NCI-H2029 (cell line): ENCODE data around the gene LRRC27.

Source experiments
- DNase-seq: peaks from one replicate; lab custom pipeline; 2025; lab: John Stamatoyannopoulos, UW

LRRC27 gene

DNA sequence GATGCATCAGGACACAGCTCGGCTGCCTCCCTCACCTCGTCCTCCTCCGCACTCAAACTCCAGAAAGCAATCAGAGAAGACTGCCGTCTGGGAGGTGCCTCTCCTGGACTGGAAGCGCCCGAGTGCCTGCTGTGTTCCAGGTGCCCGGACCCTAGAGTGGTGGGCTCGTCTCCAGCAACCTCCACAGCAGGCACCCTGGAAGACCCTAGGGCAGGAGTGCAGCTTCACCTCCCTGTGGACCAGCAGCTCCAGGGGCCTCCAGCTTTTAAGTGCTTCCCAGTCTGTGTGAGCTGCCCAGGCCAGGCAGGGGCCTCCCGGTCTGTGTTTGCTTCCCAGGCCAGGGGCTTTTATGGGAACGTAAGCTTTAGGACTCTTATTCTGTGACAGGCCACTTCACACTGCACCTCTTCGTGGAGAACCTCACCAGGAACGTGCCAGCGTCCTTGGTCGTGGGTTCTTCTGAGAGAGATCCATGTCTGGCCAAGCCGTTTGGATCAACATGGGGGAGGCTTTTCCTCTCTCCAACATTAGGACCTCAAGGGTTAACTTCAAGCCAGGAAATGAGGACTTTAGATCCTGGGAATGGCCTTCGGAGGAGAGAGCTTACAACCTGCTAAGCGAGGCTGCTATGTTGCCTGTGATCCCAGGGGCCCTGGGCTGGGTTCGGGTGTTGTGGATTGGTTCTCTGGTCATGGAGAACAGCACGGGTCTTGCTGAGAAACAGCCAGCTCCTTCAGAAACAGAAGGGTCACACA lies 59.1 kb downstream of the LRRC27 start:
- no peak for DNase-seq

DNA sequence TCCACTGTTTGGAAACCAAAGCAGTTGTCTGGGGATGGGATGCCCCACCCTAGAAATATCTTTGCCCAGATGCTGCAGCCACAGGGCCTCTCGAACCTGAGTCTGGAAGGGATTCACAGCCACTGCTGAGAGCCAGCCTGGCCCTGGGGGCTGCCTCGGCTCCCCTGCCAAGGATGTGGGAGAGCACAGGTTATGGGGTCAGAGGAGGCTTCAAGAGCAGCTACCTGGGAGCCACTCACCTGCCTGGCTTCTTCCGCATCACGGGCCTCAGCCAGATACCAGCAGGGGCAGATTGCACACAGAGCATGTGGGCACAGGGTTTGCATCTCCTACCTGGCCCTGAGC lies 59.7 kb downstream of the LRRC27 start:
- DNase-seq, result no peak

DNA sequence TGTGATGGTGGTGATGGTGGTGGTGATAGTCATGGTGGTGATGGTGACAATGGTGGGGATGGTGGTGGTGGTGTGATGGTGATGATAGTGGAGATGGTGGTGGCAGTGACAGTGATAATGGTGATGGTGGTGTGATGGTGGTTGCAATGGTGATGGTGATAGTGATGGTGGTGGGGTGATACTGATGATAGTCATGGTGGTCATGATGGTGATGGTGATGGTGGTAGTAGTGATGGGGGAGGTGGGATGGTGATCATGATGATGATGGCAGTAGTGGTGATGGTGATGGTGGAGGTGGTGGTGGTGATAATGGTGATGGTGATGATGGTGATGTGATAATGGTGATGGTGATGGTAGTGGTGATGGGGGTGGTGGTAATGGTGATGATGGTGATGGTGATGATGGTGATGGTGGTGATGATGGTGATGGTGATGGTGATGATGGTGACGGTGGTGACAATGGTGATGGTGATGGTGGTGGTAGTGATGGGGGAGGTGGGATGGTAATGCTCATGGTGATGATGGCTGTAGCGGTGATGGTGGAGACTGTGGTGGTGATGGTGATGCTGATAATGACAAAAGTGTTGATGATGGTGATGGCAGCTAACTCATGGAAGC lies 60.3 kb downstream of the LRRC27 start:
- DNase-seq, result no peak

- DNase-seq, result no peak
Observed at GRCh38 chr10:132392811-132393694, 61.1 kb downstream of the LRRC27 start.

DNA sequence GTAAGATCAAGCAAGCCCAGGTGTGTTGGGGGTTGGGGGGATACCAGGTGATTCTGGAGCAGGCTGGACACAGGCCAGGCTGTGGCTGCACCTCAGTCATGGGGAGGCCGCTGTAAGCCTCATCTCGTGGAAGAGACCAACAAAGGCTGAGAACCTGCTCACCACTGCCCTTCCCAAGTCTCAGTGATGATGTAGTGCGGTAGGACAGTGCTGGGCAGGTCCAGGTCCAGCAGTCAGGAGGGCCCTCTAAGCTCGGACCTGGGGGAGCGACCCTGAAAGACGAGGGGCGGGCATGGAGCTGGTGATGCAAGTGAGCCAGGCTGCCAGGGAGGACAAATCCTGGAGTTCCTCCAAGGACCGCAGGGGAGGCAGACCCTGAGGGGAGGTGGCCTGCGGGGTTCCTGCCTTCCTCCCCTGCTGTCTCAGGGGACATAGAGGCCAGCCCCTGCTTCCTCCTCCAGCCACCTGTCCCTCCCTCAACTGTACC lies 61.7 kb downstream of the LRRC27 start:
- DNase-seq, result no peak

- no peak for DNase-seq
Observed at GRCh38 chr10:132394201-132394811, 62.3 kb downstream of the LRRC27 start.

DNA sequence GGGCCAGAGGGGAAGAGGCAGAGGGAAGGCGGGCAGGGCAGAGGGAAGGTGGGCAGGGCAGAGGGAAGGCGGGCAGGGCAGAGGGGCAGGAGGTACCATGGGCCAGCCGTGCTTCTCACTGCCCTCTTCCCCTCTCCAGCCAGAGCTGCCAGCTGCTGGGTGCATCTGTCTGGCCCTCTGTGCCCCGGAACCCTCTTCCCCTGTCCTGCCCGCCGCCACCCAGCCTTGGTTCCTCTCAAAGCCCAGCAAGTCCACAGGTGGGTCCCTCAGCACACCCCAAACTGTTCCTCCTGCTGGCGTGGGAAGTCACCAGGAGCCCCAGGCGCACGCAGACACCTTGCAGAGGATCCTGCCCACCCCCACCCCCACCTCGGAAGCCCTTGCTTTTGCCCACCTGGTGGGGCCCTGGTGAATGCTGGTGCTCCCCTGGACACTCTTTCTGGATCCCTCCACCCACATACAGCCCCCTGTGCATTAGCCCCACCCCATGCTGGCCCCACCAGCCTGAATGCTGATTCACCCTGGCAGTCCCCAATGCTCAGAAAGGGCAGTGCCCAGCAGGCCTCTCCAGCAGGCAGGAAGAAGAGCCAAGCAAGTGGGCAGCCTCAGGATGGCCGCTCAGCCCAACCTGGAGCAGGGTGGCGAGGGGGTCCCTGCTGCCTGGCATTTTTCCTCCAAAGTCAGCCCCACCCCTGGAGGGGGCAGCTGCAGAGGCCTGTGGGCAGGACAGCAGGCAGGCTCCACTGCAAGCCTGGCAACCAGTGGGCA lies 63.1 kb downstream of the LRRC27 start:
- no peak for DNase-seq

GRCh38 chr10:132395704-132396493 lies 63.9 kb downstream of the LRRC27 start:
- no peak for DNase-seq

DNA sequence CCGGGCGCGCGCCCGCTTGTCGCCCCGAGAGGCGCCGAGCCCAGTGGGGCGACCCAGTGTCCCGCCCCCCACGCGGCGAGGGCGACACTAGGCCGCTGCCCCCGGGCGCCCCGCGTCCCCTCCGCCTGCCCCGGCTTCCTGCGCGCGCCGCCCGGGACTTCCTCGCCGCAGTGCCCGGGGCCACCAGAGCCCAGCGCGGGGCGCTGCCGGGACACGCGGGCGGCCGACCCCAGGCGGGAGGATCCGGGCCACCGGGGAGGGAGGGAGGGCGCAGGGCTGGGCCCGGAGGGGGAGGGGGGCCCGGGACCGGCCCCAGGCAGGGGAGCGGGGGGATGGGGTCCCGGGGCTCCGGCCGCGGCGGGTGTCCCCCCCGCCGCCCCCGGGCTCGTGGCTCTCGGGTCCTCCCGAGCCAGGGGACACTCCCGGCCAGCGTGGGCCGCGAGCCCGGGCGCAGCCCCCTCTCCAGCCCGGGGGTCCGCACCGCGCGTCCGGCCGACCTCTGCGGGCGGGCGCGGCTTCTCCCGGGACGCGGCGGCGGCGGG lies 64.6 kb downstream of the LRRC27 start:
- DNase-seq, result no peak

GRCh38 chr10:132397036-132397541 lies 65.1 kb downstream of the LRRC27 start, which contains the start of gene PWWP2B:
Gene PWWP2B (plus strand): TSS chr10:132397200. CDS start chr10:132397227, 27 bp downstream.
- no peak for DNase-seq

GRCh38 chr10:132397671-132398565 lies 65.9 kb downstream of the LRRC27 start:
- DNase-seq, result no peak

DNA sequence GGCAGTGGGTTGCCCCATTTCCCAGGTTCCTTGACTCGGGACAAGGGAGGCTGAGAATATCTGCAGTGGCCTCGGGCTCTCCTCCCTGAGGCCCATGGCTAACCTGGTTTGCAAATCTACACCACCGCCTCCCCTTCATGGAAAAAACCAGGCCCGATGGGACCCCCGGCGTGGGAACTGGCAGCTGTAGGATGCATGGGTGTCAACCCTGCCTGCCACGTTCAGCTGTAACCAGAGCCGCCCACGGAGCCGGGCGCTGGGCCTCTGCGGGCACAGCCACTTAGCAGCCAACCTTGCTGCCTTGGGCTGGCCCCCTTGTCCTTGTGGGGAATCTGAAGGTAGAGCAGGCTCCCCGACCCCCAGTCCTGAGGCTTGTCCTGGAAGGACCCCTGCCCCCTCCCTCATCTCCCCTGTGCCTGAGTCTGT lies 66.6 kb downstream of the LRRC27 start:
- no peak for DNase-seq

- DNase-seq, result no peak
Observed at GRCh38 chr10:132399117-132400035, 67.4 kb downstream of the LRRC27 start.

DNA sequence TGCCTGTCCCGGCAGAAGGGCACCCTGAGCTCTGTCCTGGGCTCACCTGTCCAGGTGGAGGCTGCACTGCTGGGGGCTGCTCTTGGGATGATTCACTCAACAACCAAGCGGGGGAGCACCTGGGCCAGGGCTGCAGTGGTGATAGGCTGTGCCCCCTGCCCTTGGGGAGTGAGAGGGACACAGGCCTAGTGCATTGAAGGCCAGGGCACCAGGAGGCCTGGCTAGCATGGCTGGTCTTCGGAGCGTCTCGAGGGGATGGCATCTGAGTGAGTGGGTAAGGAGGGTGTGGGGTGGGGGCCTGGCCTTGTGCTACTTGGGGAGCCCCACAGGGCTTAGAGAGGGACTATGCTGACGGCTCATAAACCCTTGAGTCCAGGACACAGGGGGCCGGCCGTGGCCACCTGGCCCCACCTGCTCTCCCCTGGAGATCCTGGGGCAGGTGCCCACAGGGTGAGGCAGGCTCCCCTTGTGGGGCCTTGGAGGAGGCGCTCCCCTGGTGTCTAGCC lies 68.1 kb downstream of the LRRC27 start:
- no peak for DNase-seq

- no peak for DNase-seq
Observed at GRCh38 chr10:132400547-132401151, 68.7 kb downstream of the LRRC27 start.

DNA sequence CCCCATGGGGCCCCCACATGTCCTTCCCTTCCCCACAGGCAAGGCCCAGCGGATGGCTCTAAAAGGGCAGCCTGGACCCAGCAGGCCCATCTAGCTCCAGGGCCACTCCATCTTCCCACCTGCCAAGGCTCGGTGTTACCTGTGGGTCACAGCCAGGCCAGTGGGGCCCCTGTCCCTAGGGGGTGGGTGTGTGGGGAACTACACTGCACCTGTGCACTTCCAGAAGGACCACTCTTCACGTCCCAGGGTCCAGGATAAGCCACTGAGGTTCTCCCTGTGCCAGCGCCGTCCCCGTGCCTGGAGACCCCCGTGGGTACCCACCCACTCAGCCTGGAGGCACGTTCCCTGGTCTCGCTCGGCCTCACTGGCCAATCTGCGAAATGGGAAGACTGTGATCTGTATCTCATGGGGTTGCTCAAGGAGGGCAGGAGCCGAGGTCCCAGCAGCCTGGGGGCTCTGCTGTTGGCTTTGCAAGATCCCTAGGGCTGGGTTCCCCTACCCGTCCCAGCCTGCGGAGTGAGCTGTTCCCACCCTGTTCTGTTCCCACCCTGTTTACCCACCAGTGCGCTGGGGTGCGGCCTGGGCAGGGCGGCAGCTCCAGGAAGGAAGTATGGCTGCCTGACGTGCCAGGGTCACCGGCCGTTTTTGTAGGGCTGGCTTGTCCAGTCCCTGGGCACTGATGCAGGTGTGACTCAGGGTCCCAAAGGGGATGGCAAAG lies 69.6 kb downstream of the LRRC27 start:
- no peak for DNase-seq
